HTERT RPE-1 (cell line): ENCODE measurements around the gene FBXO48.

Experiments used
- in situ Hi-C: fragments of 300-500 bp; cut with MboI; formaldehyde crosslinking; loops from 4 replicates; pipeline ENCODE4 v1.14.3; 2020; ENCODE audit warnings: low sequenced_read_pairs

Gene FBXO48

DNA sequence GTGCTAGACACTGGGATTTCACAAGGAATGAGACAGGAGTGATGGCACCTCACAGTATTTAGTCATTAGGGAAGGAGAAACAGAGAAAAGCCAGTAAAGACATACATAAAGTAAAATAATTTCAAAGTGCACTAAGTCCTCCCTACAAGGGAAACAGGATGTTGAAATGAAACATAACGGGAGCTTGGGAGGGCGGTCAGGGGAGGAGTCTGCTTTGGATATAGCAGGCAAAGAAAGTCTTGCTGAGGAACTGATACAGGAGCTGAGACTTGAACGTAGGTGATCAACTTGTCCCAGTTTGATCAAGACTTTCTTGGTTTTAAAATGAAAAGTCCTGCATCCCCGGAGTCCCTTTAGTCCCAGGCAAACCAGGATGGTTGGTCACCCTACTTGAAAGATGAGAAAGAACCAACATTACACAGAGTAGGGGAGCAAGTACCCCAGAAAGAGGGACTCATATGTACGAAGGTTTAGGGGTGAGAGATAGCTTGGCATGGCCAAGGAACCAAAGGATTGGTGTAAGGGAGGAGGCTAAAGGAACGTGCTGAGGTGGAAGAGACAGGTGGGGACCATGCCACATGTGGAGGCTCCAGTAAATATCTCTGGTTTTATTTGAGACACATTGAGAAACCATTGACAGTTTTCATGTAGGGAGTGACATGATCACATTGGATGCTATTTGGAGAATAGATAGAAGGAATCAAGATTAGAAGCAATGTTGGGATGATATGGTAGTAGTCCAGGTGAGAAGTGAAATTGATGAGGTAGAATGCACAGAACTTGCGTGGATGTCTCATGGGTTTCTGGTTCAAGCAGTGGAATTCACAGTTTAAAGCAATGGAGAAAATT is 28.4 kb downstream of the FBXO48 start:
- in situ Hi-C loops = no loop called here

DNA sequence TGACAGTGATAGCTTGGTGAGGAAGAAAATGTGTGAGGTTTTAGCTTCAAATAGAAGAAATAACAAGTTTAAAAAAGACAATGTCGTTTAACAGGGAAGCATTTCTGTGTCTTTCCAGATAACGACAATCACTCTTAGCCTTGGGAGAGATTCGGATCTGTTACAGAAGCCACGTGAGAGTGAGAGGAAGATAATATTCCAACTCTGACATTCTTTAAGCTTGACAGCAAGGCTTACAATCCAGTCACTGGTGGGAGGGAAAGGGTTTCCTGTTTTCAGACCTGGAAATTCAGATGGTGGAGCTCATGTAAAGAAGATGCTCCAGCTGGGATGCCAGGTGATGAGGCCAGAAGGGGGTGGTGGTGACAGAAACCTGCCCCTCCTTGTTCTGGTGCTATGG is 30.8 kb downstream of the FBXO48 start:
- in situ Hi-C loops = no loop called here

DNA sequence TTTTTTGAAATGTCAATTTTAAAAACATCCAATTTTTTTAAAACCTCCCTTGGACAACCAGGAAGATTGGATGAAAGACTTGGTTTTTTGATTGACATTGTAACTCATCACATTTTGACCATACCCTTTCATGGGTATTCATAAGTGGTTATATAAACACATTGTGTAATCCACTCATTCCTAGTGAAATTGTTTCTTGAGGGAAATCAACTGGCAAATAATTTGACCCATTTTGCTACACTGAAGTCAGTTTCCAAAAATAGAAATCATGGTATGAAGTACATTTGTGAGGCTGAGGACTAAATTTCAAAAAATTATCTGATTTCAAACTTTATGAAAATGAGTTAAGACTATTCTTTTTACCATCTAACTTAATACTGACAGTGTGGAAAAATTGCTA is 31.5 kb downstream of the FBXO48 start:
- in situ Hi-C loops = no loop called here

DNA sequence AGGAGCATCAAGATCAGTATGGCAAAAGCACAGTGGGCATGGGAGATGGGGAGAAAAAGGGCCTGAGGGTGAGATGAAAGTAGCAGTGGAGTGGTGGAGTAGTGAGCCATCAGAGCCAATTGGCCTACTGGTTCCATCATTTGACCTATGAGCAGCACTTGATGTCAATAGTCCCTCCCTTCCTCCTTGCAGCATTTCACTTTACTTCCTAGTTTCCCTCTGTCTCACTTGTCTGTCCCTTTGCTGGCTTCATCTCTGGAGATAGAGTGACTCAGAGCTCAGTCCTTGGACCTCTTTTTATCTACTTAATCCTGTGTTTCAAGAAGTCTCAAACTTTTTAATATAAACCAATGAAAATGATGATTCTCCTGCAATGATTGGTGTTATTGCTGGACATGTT is 32.1 kb downstream of the FBXO48 start:
- in situ Hi-C loops = no loop called here

DNA sequence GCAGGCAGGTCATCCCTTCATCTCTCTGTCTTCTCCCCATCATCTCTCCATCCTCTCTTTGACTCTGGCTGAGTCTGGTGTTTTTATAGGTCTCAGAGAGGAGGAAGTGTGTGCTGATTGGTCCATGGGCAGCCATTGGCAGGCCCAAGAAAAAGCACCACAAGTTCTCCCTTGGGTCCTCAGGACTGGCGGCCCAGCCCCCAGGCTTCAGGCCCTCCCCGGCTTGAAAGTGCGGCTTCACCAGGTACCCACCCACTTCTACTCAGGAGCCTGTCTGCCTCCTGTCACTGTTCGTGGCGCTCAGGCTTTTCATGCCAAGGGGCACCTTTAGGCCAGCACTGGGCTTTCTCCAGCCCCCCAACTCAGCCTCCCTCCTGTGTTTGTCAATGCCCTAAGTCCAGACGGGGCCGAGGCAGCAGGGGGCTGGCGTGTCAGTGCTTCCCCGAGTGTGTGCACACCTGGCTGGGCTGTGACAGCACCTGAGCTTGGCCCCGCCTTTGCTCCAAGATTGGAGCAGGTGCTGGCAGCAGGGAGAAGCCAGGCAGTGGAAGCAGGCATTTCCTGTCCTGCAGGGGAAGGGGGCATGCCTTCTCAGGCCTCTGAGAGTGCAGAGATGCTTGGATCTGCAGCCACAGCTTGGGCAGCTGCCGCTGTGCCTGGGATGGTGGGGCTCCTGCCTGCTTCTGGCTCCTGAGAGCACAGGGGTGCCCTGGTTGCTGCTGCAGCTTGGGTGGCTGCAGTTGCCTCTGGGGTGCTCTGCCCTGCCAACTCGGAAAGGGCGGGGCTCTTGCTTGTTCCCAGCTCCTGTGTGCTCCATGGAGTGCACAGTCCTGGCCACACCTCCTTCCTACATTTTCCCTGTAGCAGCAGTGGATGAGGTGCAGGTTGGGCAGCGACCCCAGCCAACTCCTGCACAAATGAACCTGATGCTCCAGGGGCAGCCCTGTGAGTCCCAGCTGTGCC is 34.1 kb downstream of the FBXO48 start:
- in situ Hi-C loops = no loop called here

DNA sequence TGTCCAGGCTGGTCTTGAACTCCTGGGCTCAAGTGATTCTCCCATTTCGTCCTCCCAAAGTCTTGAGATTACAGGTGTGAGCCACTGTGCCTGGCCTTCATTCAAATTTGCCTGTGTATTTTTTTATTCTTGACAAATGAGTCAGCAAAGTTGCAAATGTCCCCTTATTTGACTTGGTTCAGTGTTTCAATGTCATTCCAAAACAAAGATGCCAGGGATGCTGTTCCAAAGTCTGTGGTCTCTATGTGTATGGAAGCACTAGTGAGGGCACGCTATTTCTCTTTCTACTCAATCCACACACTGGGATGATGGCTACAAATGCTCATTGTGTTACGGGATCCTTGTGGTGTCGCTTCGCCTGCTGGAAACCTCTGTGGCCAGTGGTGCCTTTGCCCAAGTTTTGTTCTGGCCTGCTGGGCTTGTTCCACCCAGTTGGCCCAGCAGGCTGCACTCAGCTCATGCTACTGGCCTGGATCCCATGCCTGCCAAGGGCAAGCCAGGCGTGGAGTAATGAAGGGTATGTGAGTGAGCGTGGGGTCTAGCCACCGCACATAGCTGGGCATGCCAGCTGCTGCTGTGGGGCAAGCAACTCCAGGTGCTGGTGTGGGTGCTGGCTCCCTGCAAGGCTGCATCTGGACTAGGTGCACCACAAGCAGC is 35.6 kb downstream of the FBXO48 start:
- in situ Hi-C loops = no loop called here

DNA sequence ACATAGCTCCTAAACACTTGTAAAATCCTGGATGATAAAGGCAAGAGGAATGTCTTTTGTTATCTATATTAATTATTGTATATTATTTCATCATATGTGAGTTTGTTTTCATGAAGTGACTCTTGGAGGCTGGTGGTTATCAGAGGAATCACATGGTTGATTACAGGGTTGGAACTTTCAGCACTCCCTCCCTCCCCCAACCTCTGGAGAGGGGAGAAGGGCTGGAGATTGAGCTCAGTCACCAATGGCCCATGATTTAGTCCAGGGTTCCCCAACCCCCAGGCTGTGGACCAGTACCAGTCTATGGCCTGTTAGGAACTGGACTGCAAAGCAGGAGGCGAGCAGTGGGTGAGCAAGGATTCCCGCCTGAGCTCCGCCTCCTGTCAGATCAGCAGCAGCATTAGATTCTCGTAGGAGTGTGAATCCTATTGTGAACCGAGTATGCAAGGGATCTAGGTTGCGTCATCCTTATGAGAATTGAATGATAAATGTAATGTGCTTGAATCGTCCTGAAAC is 37.7 kb downstream of the FBXO48 start:
- in situ Hi-C loops = no loop called here

DNA sequence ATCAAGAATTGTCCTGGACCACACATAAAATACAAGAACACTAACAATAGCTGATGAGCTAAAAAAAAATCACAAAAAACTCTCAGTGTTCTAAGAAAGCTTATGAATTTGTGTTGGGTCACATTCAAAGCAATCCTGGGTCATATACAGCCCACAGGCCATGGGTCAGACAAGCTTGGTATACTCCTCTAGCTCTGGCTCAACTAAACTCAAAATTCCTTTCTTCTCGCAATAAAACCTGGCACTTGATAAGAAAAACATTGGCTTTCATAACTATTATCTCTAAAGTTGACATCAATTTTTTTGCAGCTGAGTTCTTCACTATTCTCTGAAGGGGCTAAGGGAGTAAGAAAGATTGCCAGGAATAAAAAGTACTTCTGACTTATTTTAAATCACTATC is 38.3 kb downstream of the FBXO48 start:
- in situ Hi-C loops = no loop called here

DNA sequence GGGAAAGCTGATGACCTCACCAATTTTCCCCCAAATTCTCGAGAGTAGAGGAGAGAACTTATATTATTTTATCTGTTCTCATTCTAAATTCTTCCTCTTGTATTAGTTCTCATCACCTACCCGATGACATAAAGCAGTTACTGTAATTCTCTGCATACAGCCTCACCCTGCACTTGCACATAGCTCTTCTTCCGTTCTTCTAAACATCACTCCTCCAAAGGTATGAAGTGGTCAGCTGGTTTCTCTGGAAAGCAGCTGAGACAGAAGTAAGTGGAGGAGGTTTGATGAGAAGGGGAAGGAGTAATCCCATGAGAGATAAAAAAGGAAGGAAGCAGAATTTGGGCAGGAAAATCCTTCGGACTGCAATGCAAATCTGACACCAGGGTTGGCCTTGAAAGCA is 39.0 kb downstream of the FBXO48 start:
- in situ Hi-C loops = no loop called here

DNA sequence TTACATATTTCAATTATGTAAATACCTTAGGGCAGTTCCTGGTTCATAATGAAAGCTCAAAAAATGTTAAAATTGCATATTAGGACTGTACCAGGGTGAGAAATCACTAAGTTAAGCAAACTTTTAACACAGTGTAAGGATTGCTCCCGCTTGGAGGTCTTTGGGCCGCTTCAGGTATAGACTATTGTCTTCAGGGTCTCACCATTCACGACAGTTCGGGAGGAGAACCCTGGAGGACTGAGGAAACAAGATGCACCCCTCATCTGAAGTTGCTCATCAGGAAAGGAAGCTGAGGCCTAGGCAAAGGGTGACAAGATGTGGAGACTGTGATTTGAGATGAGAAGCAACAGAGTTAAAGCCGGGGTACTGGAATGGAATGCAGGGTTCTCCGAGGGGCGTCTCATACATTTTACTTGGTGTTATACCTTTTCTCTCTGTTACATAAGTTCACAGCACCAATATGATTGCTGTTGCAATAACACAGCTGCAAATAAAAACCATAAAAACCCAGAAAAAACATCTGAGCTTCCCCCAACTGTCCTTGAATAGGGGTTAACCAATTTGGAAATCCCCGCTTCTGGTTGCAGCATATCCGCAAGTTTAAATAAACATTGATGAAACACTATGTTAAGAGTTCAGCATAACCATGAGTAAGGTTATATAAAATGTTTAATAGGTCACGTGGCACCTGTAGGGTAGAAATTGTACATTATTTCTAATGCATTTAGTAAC is 40.1 kb downstream of the FBXO48 start:
- in situ Hi-C loops = no loop called here

DNA sequence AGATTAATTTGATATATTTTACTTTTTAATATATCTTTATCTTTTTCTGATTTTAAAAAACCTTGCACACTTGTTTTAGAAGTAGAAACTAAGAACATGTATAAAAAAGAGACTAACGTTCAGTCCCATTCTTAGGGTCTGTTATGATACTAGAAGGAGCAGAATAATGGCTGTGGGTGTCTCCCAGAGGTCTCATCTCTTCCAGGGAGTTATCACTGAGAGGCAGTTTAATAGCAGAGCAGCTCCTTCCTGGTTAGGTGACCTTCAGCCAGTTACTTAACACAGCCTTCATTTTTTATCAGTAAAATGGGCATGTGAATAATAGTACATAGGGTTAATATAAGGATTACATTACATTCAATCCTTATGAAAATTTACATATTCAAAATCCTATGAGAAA is 40.6 kb downstream of the FBXO48 start:
- in situ Hi-C loops = no loop called here

DNA sequence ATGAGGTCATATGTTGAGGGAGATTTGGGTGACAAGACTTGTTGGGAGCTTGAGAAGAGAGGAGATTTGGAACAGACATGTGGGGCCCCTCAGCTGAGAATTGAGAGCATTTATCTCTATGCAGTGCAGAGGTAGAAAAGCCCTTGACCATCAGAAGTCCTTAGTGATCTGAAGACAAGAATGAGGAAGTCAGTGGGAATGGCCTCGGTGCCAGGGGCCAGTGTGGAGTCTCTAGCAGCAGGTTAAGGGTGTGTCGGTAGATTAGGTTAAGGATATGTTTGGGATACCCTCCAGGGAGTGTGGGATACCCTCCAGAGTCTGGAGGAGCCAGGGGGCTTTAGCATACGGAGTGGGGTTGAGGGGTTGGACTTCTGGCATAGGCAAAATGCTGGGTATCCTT is 41.6 kb downstream of the FBXO48 start:
- in situ Hi-C loops = no loop called here

DNA sequence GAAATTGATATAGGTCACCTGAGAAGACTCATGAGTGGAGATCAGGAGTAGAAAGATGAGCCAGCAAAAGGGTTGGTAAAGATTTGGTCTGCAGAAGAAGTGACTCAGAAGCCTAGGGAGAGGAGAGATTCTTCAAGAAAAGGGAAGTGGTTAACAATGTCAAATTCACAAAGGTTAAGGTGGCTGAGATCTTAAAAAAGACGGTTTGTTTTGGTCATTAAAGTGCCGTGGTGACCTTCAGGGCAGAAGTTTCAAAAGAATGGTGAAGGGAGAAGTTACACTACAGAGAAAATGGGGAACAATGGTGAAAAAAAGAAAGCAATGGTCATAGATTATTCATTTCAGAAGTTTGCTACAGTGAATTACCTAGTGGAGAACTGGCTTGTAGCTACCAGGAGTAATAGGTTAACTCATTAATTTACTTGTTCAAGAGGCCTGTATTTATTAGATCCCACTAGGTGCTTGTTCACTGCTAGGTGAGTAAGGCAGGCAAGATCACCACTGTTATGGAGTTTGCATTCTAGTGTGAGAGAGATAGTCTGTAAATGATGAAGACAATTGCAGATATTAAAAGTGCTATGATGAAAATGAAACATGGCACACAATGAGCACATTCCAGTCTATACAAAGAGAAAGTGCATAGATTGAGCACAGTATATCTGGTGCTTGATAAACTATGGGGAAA is 43.0 kb downstream of the FBXO48 start:
- in situ Hi-C loops = no loop called here

DNA sequence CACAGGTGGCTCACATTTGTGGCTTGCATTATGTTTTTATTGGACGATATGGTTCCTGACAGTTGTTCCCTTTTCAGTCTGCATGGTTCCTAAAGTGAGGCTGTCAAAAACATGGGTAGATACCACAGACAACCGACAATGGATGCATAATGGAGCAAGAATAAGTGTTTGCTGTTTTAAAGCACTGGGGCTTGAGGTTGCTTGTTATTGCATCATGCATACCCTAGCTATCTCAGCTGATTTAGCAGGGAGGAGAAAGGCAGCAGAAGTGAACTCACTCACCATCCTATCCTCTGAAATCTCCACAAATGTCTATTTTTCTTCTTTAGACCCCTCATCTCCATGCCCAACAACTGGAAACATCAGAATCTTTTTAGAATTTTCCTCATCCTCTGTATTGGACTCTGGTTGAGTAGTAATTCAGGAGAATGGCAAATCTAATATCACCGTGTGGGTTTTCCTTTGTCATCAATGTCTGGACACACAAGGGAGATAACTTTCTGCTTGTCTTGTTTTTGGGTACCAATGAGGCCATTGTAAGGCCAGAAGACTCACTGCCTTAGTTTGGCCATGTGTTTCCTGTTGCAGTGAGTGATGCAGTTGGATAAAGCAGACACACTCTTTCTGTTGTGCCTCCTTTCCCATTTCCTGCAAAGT is 46.7 kb downstream of the FBXO48 start:
- in situ Hi-C loops = no loop called here

DNA sequence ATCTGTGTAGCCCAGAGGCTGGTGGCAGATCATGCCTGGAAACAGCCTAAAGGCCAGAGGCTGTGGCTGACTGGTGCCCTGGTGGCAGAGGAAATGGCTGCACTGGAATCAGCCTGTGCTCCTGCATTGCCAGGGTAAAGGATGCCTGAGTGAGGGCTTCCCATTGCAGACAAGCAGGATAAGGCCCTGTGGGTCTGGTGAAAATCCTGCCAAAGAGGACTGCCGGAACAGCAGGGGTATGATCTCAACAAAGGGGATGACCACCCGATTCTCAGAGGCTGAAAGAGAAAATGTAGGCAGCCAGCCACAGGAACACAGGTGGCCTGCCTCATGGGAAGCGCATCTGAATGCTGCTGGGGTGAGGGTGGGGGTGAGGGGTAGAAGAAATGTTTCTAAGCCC is 48.2 kb downstream of the FBXO48 start:
- in situ Hi-C loops = no loop called here

DNA sequence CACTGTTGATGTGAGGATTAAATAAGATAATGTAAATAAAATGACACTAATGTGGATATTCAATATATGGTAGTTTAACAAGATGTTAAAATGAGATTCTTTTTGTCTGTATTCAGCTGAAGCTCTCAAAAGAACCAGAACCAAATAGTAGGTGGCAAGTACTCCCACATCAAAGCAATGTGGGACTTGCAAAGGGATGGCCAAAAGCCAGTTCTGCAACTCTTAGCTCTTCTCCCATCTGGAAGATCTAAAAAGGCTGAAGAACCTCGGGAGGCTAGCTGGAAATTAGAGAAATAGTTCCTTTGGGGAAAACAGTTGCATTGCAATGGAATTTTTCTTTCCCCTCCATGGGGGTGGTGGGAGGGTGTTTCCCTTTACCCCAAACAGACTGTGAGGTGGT is 48.7 kb downstream of the FBXO48 start:
- in situ Hi-C loops = no loop called here

DNA sequence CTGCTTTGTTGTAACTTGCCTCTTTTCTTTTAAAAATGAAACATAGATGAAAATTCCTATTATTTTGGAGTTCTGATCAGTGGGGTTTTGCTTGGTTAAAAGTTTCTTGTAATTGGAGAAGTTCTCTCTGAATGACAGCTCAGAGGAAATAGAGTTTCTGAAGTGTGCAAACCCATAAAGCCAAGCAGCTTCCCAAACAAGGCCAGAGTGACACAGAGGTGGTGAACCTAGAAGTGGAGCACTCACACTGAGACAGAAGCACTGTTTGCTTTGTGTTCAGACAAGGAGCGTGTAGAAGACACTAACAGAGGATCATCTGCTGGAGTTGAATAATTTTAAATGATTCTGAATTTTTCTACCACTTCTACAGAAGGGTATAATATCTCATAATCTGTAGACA is 49.2 kb downstream of the FBXO48 start:
- in situ Hi-C loops = no loop called here

DNA sequence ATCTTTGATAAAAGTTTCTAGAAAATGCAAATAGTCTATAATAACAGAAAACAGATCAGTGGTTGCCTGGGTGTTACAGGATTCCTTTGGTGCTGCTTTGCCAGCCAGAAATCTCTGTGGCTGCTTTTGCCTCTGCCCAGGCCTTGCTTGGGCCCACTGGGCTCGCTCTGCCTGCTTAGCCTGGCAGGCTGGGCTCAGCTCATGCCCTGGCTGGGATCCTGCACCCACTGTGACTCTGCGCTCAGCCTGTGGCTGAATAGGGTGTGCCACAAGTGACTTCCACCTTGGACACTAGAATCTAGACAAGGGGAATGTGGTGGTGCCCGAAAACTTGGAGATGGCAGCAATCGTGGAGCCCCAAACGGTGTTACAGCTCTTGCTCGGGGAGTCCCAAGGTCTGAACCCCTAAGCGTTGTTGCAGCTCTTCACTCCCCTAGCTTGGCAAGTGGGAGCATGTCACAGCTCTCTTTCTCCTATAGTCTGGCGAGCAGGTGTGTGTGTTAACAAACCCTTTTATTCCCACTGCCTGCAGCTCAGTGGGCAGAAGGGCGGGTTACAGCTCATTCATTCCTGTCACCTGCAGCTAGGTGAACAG is 50.9 kb downstream of the FBXO48 start:
- in situ Hi-C loops = no loop called here

DNA sequence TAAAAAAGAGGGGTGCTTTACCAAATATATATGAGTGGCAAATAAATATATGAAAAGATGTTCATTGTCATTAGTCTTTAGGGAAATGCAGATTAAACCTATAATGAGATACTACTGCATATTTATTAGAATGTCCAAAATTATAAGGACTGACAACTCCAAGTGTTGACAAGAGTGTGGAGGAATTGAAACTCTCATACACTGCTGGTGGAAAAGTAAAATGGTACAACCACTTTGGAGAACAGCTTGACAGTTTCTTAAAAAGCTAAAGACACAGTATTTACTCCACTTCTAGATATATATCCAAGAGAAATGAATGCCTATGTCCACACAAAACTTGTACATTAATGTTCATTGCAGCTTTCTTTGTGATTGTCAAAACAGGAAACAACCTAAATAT is 51.6 kb downstream of the FBXO48 start:
- in situ Hi-C loops = no loop called here
